Pons (tissue), 1 donor: Measurements from ENCODE around the gene MALRD1.

ENCODE experiments used
- DNase-seq: peaks from one replicate; pipeline ENCODE4 v3.0.0-alpha.2; 2016; ENCODE audit warnings: low spot score

Gene MALRD1

DNA sequence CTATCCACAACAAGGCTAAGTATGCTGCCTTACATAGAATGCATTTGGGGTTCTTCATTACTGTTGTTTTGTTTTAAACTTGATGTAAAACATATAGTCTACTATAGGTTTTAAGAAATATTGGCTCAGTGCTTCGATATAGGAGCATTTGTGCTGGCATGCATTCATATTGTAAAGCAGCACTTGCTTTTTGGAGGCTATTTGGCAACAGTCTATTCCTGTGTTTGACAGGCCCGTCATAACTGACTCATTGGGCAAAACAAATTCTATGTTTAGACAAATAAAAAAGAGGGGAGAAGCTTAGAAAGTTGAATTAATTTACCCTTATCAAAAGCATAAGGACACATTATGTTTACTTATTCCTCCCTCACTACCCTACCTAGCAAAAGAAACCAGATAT lies 729.2 kb downstream of the MALRD1 start:
- DNase-seq: no peak

DNA sequence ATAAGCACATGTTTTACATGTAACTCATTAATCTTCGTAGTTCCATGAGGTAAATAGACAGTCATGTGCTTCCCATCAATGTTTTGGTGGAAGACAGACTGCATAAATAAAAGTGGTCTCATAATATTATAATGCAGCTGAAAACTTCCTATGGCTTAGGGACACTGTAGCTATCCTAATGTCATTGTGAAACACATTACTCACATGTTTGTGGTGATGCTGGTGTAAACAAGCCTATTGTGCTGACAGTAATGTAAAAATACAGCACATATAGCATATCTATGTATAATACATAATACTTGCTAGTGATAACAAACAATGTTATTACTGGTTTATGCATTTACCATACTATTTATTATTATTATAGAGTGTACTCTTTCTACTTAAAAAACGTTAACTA lies 730.4 kb downstream of the MALRD1 start:
- DNase-seq: no peak

DNA sequence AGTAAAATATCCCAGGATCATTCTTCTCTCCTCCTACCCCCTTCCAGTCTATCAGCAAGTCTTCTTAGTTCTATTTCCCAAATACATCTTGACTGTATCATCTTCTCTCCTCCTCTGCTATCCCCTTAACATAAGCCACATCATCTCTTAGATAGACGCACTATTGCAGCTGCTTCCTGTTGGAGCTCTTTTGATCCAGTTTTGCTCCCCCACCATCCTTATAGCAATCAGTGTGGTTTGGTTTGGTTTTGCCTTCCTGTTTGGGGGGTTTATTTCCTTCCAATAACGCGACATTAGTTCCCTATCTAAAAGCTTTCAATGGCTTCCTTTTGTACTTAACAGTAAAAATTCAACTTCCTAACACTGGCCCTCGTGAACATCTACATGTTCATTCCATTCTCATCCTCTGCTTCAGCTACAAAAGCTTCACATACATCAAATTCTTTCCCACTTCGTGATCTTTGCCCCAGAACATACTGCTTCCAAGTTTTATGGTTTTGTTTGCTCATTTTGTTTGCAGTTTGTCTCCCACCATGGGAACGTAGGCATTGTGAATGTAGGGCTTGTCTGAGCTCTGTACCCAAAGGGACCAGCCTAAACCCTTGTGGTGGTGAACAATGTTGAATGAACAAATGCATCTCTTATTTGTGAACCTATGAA lies 734.0 kb downstream of the MALRD1 start:
- no peak for DNase-seq

DNA sequence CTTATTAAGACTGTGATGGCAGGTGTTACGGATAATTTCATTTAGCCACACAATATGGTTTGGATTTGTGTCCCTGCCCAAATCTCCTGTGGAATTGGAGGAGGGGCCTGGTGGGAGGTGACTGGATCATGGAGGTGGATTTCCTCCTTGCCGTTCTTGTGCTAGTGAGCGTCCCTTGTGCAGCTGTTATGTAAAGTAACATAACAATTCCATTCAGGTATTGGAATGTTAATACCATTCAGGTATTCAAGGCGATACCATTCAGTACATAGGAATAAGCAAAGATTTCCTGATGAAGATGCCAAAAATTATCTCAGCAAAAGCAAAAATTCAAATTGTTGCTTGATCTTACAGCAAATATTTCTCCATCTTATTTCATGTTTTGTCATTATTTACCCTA lies 735.1 kb downstream of the MALRD1 start:
- no peak for DNase-seq
